GM23248 (cell line): ENCODE data around the gene RRBP1.

Experiments
- EZH2 ChIP-seq: fragments of 200-600 bp; sonication (generic); IDR thresholded peaks from 2 replicates; pipeline ENCODE4 v1.6.1; 2018; ENCODE audit warnings: antibody characterized with exemption, mild to moderate bottlenecking; ENCODE audit not compliant: insufficient read depth, poor library complexity, severe bottlenecking
- EZH2phosphoT487 ChIP-seq: fragments of 200-600 bp; sonication (generic); IDR thresholded peaks from 2 replicates; pipeline ENCODE4 v1.6.1; 2018; ENCODE audit warnings: antibody characterized with exemption, moderate library complexity, mild to moderate bottlenecking, low read depth; ENCODE audit not compliant: insufficient read depth

DNA sequence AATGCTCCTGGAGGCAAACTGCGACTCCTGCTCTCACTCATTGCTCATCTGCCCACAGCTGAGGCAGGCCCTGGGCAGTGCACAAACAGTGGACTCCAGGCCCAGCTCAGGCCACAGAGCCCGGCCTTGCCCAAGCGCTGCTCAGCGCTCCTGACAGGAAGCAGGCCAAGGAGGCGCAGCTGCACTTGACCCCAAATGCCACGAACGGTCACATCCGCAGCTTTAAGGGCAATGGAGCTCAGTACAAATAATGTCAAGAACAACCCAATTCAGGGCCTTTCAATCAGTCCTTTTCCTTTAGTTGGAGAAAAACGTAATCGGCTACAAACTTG, 33.8 kb downstream of the RRBP1 start:
- TF ChIP-seq EZH2phosphoT487 (no peak), EZH2 (no peak)
